Vagina (tissue), 2 donors: ENCODE data around the gene ZDHHC11.

ENCODE experiments used
- POLR2A ChIP-seq, 2 donors: fragments of 450-650 bp; IDR thresholded peaks; one replicate each; pipeline ENCODE4 v1.6.1; 2017; ENCODE audit warnings: antibody characterized with exemption in 2 of 2, mild to moderate bottlenecking in 2 of 2, moderate library complexity in 2 of 2
- POLR2AphosphoS5 ChIP-seq, 2 donors: sonication (generic); formaldehyde crosslinking; IDR thresholded peaks; one replicate each; pipeline ENCODE4 v1.9.0; 2017; ENCODE audit warnings: antibody characterized with exemption in 2 of 2, mild to moderate bottlenecking in 2 of 2, low read depth in 1 of 2; ENCODE audit not compliant: insufficient read depth in 1 of 2
- TF ChIP-seq, protein P1 (sequence below), 3 experiments: fragments of 450-650 bp in 2 of 3; fragments of 200-600 bp in 1 of 3; sonication (generic) in 1 of 3; IDR thresholded peaks; one replicate each; pipeline ENCODE4 v1.5.1; 2017 to 2019; ENCODE audit warnings: antibody characterized with exemption in 3 of 3, mild to moderate bottlenecking in 2 of 3, moderate library complexity in 2 of 3

DNA sequence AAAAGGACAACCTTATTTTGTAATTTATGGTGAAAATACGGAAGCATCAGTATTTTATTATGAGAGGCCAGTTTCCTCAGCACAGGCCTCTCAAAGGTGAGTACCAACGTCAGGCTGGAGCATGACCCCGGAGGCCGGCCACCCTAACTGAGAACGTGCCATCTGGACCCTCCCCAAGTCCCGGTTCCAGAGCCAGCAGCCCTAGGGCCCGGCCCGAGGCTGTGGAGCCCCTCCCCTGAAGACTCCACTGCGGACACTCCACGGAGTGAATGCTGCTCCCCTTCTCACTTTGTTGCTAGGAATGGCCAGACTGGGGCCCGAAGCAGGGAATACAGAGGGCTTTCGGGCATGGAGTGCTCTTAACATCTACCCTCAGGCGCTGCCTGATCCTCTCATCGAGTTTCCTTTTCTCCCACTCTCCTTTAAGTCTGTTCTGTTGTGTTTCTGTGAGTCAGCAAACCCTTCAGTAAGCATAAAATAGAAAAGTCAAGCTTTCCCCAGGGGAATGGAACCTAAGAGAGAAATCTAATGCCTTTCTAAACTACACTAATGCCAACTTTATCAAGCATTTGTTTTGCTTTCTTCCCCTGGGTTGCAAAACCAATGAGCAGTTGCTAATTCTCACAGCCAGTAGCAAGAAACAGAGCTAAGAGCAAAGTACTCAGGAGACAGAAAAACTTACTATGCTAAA lies 37.3 kb upstream of the ZDHHC11 start:
- TF ChIP-seq, protein P1, sequence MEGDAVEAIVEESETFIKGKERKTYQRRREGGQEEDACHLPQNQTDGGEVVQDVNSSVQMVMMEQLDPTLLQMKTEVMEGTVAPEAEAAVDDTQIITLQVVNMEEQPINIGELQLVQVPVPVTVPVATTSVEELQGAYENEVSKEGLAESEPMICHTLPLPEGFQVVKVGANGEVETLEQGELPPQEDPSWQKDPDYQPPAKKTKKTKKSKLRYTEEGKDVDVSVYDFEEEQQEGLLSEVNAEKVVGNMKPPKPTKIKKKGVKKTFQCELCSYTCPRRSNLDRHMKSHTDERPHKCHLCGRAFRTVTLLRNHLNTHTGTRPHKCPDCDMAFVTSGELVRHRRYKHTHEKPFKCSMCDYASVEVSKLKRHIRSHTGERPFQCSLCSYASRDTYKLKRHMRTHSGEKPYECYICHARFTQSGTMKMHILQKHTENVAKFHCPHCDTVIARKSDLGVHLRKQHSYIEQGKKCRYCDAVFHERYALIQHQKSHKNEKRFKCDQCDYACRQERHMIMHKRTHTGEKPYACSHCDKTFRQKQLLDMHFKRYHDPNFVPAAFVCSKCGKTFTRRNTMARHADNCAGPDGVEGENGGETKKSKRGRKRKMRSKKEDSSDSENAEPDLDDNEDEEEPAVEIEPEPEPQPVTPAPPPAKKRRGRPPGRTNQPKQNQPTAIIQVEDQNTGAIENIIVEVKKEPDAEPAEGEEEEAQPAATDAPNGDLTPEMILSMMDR (IDR thresholded peaks at IDR 0.05) = no peak
- TF ChIP-seq POLR2A (IDR thresholded peaks at IDR 0.05) (no peak), POLR2AphosphoS5 (IDR thresholded peaks at IDR 0.05; ENCODE audit: insufficient read depth in 1 of 2, low read depth in 1 of 2) (no peak)
